Measurements from ENCODE around the gene FAIM.
"Not testable (repeated sequence)": the region's sequence is repeated elsewhere in the genome, so short reads cannot be mapped to it uniquely, and the experiment has no call there.

Gene FAIM

GRCh38 chr3:138608322-138609135, at the start of gene FAIM:
TSS of gene FAIM (plus strand) at chr3:138608771. CDS start at chr3:138619727, 10,956 bp downstream.
- TF ChIP-seq, protein P1, sequence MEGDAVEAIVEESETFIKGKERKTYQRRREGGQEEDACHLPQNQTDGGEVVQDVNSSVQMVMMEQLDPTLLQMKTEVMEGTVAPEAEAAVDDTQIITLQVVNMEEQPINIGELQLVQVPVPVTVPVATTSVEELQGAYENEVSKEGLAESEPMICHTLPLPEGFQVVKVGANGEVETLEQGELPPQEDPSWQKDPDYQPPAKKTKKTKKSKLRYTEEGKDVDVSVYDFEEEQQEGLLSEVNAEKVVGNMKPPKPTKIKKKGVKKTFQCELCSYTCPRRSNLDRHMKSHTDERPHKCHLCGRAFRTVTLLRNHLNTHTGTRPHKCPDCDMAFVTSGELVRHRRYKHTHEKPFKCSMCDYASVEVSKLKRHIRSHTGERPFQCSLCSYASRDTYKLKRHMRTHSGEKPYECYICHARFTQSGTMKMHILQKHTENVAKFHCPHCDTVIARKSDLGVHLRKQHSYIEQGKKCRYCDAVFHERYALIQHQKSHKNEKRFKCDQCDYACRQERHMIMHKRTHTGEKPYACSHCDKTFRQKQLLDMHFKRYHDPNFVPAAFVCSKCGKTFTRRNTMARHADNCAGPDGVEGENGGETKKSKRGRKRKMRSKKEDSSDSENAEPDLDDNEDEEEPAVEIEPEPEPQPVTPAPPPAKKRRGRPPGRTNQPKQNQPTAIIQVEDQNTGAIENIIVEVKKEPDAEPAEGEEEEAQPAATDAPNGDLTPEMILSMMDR (IDR thresholded peaks at IDR 0.05; ENCODE audit: insufficient read depth, low read depth, low read length, missing control alignments): no peak
- H3K4me3 ChIP-seq (ENCODE audit: low read depth, low read length): peak within 1 kb of the TSS; percentile 65
- DNase-seq (ENCODE audit: low read depth): peak; percentile 77

- no peak overlapping the region for H3K4me3 ChIP-seq (ENCODE audit: low read depth, low read length)
- TF ChIP-seq, protein P1 (IDR thresholded peaks at IDR 0.05; ENCODE audit: insufficient read depth, low read depth, low read length, missing control alignments): no peak
- DNase-seq (ENCODE audit: low read depth): no peak
These were observed 49.4 kb upstream of the FAIM start for GRCh38 chr3:138559134-138559533.

GRCh38 chr3:138560501-138560900, 48.1 kb upstream of the FAIM start:
- TF ChIP-seq, protein P1 (IDR thresholded peaks at IDR 0.05; ENCODE audit: insufficient read depth, low read depth, low read length, missing control alignments): no peak

GRCh38 chr3:138562902-138563301, 45.7 kb upstream of the FAIM start:
- H3K4me3 ChIP-seq (ENCODE audit: low read depth, low read length); DNase-seq (ENCODE audit: low read depth): not testable (repeated sequence)

More at GRCh38 chr3:138560501-138560900, 48.1 kb upstream of the FAIM start:
- H3K4me3 ChIP-seq (ENCODE audit: low read depth, low read length): no peak overlapping the region
- DNase-seq (ENCODE audit: low read depth): no peak

GRCh38 chr3:138566293-138566692, 42.3 kb upstream of the FAIM start:
- H3K4me3 ChIP-seq (ENCODE audit: low read depth, low read length); DNase-seq (ENCODE audit: low read depth): not testable (repeated sequence)

DNA sequence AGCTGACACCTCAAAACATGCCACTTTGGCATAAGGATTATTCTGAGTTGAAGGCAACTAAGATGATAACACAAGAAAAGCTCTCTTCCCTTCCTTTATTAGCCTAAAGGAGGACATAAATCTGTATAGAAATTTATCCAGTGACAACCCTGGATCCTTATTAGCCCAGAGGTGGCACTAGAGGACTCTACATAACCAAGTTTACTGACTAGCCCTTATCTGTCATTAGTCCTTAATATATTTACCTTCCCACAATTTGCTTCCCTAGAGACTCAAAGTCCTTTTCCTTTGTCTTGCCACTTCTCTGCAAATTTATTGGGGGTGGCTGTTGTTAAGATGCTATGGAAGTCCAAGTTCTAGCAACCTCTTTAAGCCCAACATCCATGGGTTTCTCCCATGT, 41.2 kb upstream of the FAIM start:
- no peak for DNase-seq (ENCODE audit: low read depth)
- TF ChIP-seq, protein P1 (IDR thresholded peaks at IDR 0.05; ENCODE audit: insufficient read depth, low read depth, low read length, missing control alignments): no peak

DNA sequence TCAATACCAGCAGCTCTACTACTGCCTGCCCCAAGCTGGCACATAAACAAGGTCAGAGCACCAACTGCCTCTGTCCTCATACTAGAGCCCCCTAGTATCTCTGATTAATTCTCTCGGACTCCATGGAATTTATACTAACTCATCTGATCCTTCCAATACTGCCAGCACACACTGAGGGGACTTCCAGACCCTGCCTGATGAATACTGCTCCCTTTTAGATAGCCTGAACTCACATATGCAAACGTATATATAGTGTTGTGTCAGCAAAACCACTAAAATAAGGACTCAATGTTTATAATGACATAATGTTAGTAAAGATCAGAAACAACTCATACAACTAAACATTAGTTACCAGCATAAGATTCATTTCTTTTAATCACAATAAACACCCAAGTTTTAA, 39.5 kb upstream of the FAIM start:
- no peak overlapping the region for H3K4me3 ChIP-seq (ENCODE audit: low read depth, low read length)
- TF ChIP-seq, protein P1 (IDR thresholded peaks at IDR 0.05; ENCODE audit: insufficient read depth, low read depth, low read length, missing control alignments): no peak
- no peak for DNase-seq (ENCODE audit: low read depth)

More for the DNA sequence above, 41.2 kb upstream of the FAIM start:
- no peak overlapping the region for H3K4me3 ChIP-seq (ENCODE audit: low read depth, low read length)

GRCh38 chr3:138569624-138570023, 38.9 kb upstream of the FAIM start:
- not testable (repeated sequence) for H3K4me3 ChIP-seq (ENCODE audit: low read depth, low read length); DNase-seq (ENCODE audit: low read depth)

All from GM12865 (cell line).